Astrocyte of the cerebellum (primary cell): ENCODE data around the gene MRGPRG.

Experiments used
- DNase-seq: peaks from one replicate; pipeline ENCODE4 v3.0.0-alpha.2; 2011; ENCODE audit warnings: low read depth
- H3K4me3 ChIP-seq: 2 replicates; pipeline ENCODE4 v1.5.1; 2011; ENCODE audit warnings: mild to moderate bottlenecking, low read depth, low read length, moderate library complexity
- in situ Hi-C: cut with HindIII; loops from 2 replicates; pipeline ENCODE4 v1.10.0; 2017; ENCODE audit warnings: low sequenced_read_pairs
- TF ChIP-seq, protein P1 (sequence below): IDR thresholded peaks from 2 replicates; pipeline ENCODE4 v1.5.1; 2012; ENCODE audit warnings: low read length, low read depth, moderate library complexity, mild to moderate bottlenecking; ENCODE audit errors: missing control alignments

The MRGPRG gene

DNA sequence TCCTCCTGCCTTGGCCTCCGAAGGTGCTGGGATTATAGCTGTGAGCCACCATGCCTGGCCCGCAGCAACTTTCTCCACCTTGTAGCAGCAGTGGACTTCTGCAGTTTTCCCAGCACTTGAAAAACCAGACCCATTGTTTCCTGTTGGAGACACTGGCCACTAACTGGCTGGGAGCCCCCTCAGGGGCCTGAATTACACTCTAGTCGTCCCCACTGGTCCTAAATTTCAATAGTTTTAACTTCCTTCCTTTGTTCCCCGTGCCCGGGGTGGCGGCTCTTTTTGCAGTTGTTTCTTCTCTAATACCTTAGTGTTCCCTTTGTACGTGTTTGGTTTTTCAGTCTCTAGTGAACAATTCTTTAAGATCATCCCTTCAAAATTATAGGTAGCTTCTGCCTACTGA is 16.2 kb upstream of the MRGPRG start:
- H3K4me3 ChIP-seq: no peak overlapping the region
- TF ChIP-seq, protein P1, sequence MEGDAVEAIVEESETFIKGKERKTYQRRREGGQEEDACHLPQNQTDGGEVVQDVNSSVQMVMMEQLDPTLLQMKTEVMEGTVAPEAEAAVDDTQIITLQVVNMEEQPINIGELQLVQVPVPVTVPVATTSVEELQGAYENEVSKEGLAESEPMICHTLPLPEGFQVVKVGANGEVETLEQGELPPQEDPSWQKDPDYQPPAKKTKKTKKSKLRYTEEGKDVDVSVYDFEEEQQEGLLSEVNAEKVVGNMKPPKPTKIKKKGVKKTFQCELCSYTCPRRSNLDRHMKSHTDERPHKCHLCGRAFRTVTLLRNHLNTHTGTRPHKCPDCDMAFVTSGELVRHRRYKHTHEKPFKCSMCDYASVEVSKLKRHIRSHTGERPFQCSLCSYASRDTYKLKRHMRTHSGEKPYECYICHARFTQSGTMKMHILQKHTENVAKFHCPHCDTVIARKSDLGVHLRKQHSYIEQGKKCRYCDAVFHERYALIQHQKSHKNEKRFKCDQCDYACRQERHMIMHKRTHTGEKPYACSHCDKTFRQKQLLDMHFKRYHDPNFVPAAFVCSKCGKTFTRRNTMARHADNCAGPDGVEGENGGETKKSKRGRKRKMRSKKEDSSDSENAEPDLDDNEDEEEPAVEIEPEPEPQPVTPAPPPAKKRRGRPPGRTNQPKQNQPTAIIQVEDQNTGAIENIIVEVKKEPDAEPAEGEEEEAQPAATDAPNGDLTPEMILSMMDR: no peak
- DNase-seq: no peak
- in situ Hi-C loops: no loop called here

DNA sequence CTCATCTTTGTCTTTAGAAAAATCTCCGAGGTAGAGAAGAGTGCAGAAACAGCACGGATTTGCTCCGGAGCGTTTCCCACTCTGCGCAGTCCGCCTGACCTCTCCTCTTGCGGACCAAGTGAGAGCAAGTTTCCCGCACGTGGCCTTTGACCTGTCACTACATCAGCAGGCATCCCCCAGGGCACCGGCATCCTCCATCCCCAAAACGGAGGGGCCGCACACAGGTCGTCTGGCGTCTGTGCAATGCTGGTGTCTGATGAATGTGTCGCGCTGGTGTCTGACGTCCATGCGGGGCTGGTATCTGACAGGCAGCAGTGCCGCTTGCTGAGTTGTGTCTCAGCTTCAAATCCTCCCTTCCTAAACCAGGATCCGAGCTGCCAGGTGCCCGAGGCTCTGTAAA is 14.3 kb upstream of the MRGPRG start:
- H3K4me3 ChIP-seq: no peak overlapping the region
- no peak for DNase-seq
- TF ChIP-seq, protein P1: no peak
- in situ Hi-C loops: no loop called here

GRCh38 chr11:3231851-3232744 is 13.5 kb upstream of the MRGPRG start, which contains the start of gene MRGPRE:
Gene MRGPRE (minus strand): TSS chr11:3232417. CDS start chr11:3228799, 3,618 bp downstream.
- no peak within 1 kb of the TSS for H3K4me3 ChIP-seq
- no peak for DNase-seq
- TF ChIP-seq, protein P1: no peak

DNA sequence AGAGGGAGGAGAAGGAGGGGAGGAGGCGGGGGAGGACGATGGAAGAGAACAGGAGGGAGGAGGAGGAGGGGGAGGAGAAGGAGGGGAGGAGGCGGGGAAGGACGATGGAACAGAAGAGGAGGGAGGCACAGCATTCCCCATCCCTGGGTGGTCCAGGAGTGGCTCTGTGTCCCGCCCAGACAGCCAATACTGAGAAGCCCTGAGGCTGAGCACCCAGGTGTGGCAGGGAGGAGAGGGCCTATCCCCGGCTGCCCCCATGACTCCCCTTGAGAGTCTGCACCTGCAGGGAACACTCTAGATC is 12.9 kb upstream of the MRGPRG start:
- no peak for DNase-seq
- in situ Hi-C loops: no loop called here
- TF ChIP-seq, protein P1: no peak
- H3K4me3 ChIP-seq: no peak overlapping the region

More at GRCh38 chr11:3231851-3232744, 13.5 kb upstream of the MRGPRG start, which contains the start of gene MRGPRE:
- in situ Hi-C loops: no loop called here

GRCh38 chr11:3230636-3231549 is 12.3 kb upstream of the MRGPRG start:
- no peak overlapping the region for H3K4me3 ChIP-seq
- TF ChIP-seq, protein P1: no peak
- no peak for DNase-seq
- in situ Hi-C loops: no loop called here
